DND-41 (cell line): ENCODE results near the gene SPTBN5.
A peak's percentile ranks its signal among the peaks of the same experiment; 100 is the strongest.

ENCODE experiments used
- ATAC-seq: fragments of 200-7000 bp; cut with Tn5 transposase; 3 replicates; pipeline ENCODE4 v1.9.1; 2021; ENCODE audit warnings: low read depth; ENCODE audit not compliant: insufficient read depth
- DNase-seq: peaks from one replicate; pipeline ENCODE4 v3.0.0-alpha.2; 2020
- H2AFZ ChIP-seq: 2 replicates; pipeline ENCODE4 v1.6.0; 2012; ENCODE audit warnings: low read depth, low read length
- H3K27ac ChIP-seq: 2 replicates; pipeline ENCODE4 v1.5.1; 2012; ENCODE audit warnings: low read length, inconsistent platforms
- H3K27me3 ChIP-seq: fragments of 200-600 bp; sonication (generic); 2 replicates; pipeline ENCODE4 v1.6.0; 2012; ENCODE audit warnings: low read length, mild to moderate bottlenecking, inconsistent platforms; ENCODE audit not compliant: insufficient read depth, poor library complexity
- H3K36me3 ChIP-seq: 2 replicates; pipeline ENCODE4 v1.5.1; 2012; ENCODE audit warnings: low read length, inconsistent platforms; ENCODE audit not compliant: insufficient read depth
- H3K4me1 ChIP-seq: 2 replicates; pipeline ENCODE4 v1.5.1; 2012; ENCODE audit warnings: mild to moderate bottlenecking, low read length; ENCODE audit not compliant: insufficient read depth
- H3K4me2 ChIP-seq: 2 replicates; pipeline ENCODE4 v1.6.0; 2012; ENCODE audit warnings: mild to moderate bottlenecking, moderate library complexity, low read length, inconsistent platforms; ENCODE audit not compliant: insufficient read depth
- H3K4me3 ChIP-seq, 2 experiments: fragments of 200-600 bp in 1 of 2; shearing (Covaris generic) in 1 of 2; 2 replicates each; pipeline ENCODE4 v1.5.1; 2012 to 2016; ENCODE audit warnings: inconsistent platforms in 2 of 2, low read length in 2 of 2, mild to moderate bottlenecking in 2 of 2, low read depth in 1 of 2, moderate library complexity in 1 of 2
- H3K79me2 ChIP-seq: 2 replicates; pipeline ENCODE4 v1.6.0; 2012; ENCODE audit warnings: low read length, inconsistent platforms; ENCODE audit not compliant: insufficient read depth
- H3K9ac ChIP-seq: 2 replicates; pipeline ENCODE4 v1.6.0; 2012; ENCODE audit warnings: low read depth, mild to moderate bottlenecking, inconsistent platforms, low read length, moderate library complexity
- H3K9me3 ChIP-seq: 2 replicates; pipeline ENCODE4 v1.5.1; 2012; ENCODE audit warnings: low read length, moderate library complexity, mild to moderate bottlenecking, inconsistent platforms; ENCODE audit not compliant: insufficient read depth, severe bottlenecking
- H4K20me1 ChIP-seq: 2 replicates; pipeline ENCODE4 v1.6.0; 2012; ENCODE audit warnings: low read length; ENCODE audit not compliant: insufficient read depth
- CTCF ChIP-seq: IDR thresholded peaks from 2 replicates; pipeline ENCODE4 v1.5.1; 2012; ENCODE audit warnings: borderline replicate concordance, low read length, moderate library complexity, mild to moderate bottlenecking; ENCODE audit not compliant: poor library complexity, severe bottlenecking; ENCODE audit errors: extremely low read depth
- EZH2 ChIP-seq: IDR thresholded peaks from 3 replicates; pipeline ENCODE4 v1.6.1; 2012; ENCODE audit warnings: borderline replicate concordance, low read depth, mild to moderate bottlenecking, moderate library complexity, low read length, inconsistent platforms; ENCODE audit not compliant: severe bottlenecking

Gene SPTBN5

GRCh38 chr15:41884458-41884857 is 9.4 kb downstream of the SPTBN5 start:
- Histone ChIP-seq H3K4me1 (no peaks in the 10 kb centered on the region), H3K9me3 (no peaks in the 10 kb centered on the region), H4K20me1 (no peaks in the 10 kb centered on the region), H2AFZ (no peak overlapping the region), H3K36me3 (no peaks in the 10 kb centered on the region), H3K79me2 (no peaks in the 10 kb centered on the region), H3K27ac (no peak overlapping the region), H3K4me3 (no peak overlapping the region), H3K27me3 (no peaks in the 10 kb centered on the region), H3K9ac (no peak overlapping the region), H3K4me2 (no peak overlapping the region)
- ATAC-seq (no peak), DNase-seq (no peak)
- TF ChIP-seq EZH2 (no peak), CTCF (no peak)

GRCh38 chr15:41883484-41883825 is 10.4 kb downstream of the SPTBN5 start:
- Histone ChIP-seq H2AFZ (no peak overlapping the region), H3K36me3 (no peaks in the 10 kb centered on the region), H3K4me3 (no peak overlapping the region), H3K9ac (no peak overlapping the region), H3K27ac (no peak overlapping the region), H3K4me1 (no peaks in the 10 kb centered on the region), H3K9me3 (no peaks in the 10 kb centered on the region), H4K20me1 (no peaks in the 10 kb centered on the region), H3K4me2 (no peak overlapping the region), H3K27me3 (no peaks in the 10 kb centered on the region), H3K79me2 (no peaks in the 10 kb centered on the region)
- TF ChIP-seq EZH2 (no peak), CTCF (no peak)
- ATAC-seq (no peak), DNase-seq (no peak)

- Histone ChIP-seq H3K27ac (no peak overlapping the region), H3K27me3 (no peaks in the 10 kb centered on the region), H4K20me1 (no peaks in the 10 kb centered on the region), H2AFZ (no peak overlapping the region), H3K36me3 (no peaks in the 10 kb centered on the region), H3K79me2 (no peaks in the 10 kb centered on the region), H3K4me2 (no peak overlapping the region), H3K4me1 (no peaks in the 10 kb centered on the region), H3K9ac (no peak overlapping the region), H3K4me3 (no peak overlapping the region), H3K9me3 (no peaks in the 10 kb centered on the region)
- TF ChIP-seq EZH2 (no peak), CTCF (no peak)
- peak; percentile 54; the same call in 1 of the 3 replicates for ATAC-seq
- peak; percentile 8 for DNase-seq
These were observed 11.0 kb downstream of the SPTBN5 start for GRCh38 chr15:41882689-41883483.
